NCI-H2196 (cell line): Measurements from ENCODE around the gene DDIAS.
"Not testable (repeated sequence)": the region's sequence is repeated elsewhere in the genome, so short reads cannot be mapped to it uniquely, and the experiment has no call there.

Experiments
- DNase-seq: peaks from one replicate; lab custom pipeline; 2025; ENCODE audit not compliant: unreplicated experiment; lab: John Stamatoyannopoulos, UW

The DDIAS gene

DNA sequence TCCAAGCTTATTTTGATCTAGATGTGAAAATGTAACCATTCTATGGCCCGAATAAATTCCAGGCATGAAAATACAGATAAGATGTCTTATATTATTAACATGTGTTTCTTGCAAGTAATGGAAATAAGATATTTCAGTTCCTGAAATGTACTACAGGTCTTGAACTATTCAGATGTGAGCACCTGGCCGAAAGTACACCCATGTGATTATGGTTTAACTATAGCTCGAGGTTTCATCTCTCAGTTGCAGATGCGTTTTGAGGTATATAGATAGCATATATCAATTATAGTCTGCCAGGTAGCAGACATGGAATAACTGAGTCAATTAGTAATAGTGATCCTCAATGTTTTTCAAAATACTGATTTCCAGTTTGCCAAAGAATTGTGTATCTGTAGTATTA lies 68.3 kb downstream of the DDIAS start:
- DNase-seq, result no peak

DNA sequence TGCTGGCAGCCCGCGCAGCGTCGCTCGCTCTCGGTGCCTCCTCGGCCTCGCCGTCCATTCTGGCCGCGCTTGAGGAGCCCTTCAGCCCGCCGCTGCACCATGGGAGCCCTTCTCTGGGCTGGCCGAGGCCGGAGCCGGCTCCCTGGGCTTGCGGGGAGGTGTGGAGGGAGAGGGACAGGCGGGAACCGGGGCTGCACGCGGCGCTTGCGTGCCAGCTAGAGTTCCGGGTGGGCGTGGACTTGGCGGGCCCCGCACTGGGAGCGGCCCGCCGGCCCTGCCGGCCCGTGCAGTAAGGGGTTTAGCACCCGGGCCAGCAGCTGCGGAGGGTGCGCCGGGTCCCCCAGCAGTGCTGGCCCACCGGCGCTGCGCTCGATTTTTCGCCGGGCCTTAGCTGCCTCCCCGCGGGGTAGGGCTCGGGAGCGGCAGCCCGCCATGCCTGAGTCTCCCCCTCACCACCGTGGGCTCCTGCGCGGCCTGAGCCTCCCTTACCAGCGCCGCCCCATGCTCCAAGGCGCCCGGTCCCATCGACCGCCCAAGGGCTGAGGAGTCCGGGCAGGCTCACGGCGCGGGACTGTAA lies 69.1 kb downstream of the DDIAS start:
- not testable (repeated sequence) for DNase-seq

DNA sequence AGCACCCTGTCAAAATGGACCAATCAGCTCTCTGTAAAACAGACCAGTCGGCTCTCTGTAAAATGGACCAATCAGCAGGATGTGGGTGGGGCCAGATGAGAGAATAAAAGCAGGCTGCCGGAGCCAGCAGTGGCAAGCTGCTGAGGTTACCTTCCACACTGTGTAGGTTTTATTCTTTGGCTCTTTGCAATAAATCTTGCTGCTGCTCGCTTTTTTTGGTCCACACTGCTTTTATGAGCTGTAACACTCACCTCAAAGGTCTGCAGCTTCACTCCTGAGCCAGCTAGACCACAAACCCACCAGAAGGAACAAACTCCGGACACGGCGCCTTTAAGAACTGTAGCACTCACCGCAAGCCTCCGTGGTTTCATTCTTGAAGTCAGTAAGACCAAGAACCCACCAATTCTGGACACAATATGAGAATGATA lies 70.0 kb downstream of the DDIAS start:
- not testable (repeated sequence) for DNase-seq

DNA sequence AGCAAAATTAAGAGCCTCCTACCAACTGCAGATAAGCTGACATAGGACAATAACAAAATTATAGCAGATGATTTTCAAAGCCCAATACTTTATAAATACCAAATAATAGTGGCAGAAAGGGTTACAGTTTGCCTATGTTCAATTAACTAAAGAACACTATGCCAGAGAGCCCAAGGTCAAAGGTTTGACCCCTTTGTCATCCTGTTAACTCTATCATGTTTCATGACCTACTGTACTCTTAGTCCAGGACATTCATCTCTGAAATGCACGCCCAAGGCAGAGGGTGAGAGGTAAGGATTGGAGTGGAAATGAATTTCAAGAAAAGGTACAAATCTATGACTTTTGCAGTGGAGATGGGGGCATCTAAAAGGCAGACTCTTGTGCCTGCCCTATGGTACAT lies 70.6 kb downstream of the DDIAS start:
- no peak for DNase-seq

DNA sequence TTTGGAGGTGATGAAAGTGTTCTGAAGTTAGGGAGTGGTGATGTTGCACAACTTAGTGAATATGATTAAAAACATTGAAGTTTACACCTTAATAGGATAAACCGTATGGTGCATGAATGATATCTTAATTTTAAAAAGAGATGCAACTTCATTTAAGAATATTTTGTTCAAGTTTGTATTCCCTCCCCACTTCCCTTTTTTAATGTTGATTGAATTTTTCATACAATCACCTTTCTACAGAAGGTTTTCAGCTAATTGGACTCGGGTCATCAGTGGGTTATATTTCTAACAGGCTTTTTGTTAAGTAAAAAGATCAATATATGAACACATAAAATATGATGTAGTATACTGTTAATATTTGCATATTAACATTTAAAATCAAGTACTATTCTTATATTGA lies 72.6 kb downstream of the DDIAS start:
- no peak for DNase-seq

DNA sequence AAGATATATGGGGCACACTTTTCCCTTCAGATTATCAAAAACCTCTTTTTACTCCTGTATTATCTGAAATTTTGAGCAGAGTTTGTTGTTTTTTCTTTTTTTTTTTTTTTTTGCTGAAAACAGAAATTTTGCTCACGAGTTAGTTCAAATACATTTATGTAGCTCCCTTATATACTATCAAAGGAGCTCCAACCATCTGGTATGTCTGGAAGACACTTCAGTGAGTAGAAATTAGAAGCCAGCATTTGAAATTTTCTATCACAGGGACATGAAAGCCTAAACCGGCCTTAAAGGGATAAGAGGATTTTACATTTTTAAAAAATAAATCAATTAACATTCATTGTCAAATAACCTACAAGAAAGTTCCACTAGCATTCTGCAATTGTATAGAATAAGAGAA lies 73.3 kb downstream of the DDIAS start:
- no peak for DNase-seq

DNA sequence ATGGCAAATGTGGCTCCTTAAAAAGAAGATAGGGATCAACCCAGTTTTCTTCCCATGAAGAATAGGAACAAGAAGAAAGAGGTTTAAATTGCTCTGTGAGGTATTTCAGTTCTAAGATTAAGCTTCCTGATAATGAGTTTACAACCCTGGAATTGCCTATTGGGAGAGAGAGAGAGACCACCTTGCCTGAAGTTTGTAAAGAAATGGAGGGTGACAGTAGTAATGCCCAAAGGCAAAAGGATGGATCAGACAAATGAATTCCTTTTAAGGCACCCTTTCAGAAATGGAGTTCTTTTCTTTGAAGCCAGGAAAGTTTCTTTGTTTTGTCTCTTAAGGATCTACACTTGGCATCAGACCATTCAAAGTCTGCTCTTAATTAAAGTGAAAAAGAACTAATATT lies 74.3 kb downstream of the DDIAS start:
- no peak for DNase-seq

DNA sequence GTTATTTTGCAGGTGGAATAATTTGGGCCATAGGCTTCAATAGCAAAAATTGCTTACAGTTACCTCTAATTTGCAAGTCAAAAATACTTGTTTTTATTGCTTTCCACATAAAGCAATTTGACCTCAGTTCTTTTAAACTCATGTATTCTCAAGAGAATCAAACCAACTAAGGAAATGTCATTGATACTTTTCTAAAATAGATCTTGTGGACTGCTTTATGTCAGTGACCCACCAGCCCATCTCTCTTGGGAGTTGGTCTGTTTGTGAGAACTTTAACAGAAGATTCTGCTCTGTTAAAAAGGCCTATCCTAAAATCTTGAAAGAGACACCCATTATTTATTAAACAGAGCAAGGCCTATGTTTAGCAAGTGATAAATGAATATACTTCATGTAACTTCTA lies 75.2 kb downstream of the DDIAS start:
- DNase-seq, result no peak

DNA sequence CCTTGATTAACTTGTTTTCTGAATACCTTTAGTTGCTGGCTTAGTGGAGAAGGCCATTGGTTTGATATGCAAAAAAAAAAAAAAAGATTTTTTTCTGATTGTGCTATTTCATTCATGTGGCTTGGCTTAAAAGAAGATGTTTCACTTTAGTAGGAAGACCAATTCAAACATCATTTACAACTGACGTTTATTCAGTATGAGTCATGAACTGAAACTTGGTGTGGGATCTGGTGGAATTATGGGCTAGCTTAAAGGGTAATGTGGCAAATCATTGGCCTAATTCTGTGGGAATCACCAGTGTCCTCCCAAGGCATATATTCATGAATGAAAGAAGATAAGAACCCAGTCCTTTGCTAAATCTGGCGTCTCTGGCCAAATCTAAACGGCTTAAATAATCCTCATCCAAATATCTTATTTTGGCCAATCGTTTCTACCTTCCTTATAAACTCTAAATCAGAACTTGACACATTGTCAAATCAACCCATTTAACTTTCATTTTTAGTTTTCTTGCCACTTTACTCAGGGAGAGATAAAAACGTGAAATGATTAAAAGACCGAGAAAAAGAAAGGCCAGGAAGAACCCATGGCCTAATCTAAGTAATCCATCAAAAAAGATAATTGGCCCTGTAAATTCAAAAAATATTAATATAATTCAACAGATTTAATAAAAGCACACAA lies 77.0 kb downstream of the DDIAS start:
- DNase-seq, result no peak

- DNase-seq, result no peak
These were observed 78.3 kb downstream of the DDIAS start for GRCh38 chr11:82979824-82980223.

GRCh38 chr11:82980292-82980691 lies 78.8 kb downstream of the DDIAS start:
- no peak for DNase-seq

- DNase-seq, result no peak
These were observed 79.4 kb downstream of the DDIAS start for GRCh38 chr11:82980947-82981346.

DNA sequence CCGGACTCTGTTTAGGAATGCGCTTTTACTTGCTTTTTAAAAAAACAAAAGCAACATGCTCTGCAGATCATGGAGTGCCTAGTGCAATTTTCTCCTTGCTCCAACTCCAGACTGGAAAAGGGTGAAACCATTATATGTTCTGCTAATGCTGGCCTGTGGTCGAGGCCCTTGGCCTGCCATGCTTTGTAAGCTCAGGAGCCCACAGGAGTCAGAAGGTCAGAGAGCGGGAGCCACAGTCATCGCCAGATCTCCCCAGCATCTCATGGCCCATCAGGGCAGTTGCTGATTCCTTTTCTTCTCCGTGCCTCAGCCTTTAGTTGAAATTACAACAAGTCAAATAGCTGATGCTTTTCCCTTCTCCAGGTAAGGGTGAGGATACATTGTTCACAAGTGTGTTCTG lies 80.3 kb downstream of the DDIAS start:
- DNase-seq, result no peak
